CD14-positive monocyte (primary cell): ENCODE measurements around the gene EPSTI1. TPM values are rescaled to one million over a fixed set of nuclear protein-coding genes. Genes with fewer than 3 reads are reported as not detected.

Experiments used
- DNase-seq, 3 donors: peaks; one replicate each; pipeline ENCODE4 v3.0.0-alpha.2; 2011 to 2022
- H2AFZ ChIP-seq: 2 replicates; pipeline ENCODE4 v1.6.0; 2012; ENCODE audit warnings: mild to moderate bottlenecking, low read depth, low read length, inconsistent platforms; ENCODE audit not compliant: insufficient read depth, poor library complexity, severe bottlenecking
- H3K27ac ChIP-seq, 2 donors: 1 replicate in 1 of 2; 2 replicates in 1 of 2; pipeline ENCODE4 v1.5.1; 2012 to 2013; ENCODE audit warnings: low read length in 2 of 2, control low read depth in 1 of 2, inconsistent platforms in 1 of 2, low read depth in 1 of 2, mild to moderate bottlenecking in 1 of 2
- H3K27me3 ChIP-seq, 2 donors: one replicate each; pipeline versions ENCODE4 v1.6.0 to v1.6.1; 2011 to 2013; ENCODE audit warnings: low read length in 2 of 2; ENCODE audit not compliant: control insufficient read depth in 2 of 2, insufficient read depth in 2 of 2
- H3K36me3 ChIP-seq, 2 donors: replicated peaks in 1 of 2; 1 replicate in 1 of 2; 2 replicates in 1 of 2; pipeline versions ENCODE4 v1.5.1 to v1.6.1; 2012 to 2013; ENCODE audit warnings: low read length in 2 of 2, control low read depth in 1 of 2, inconsistent platforms in 1 of 2, mild to moderate bottlenecking in 1 of 2; ENCODE audit not compliant: insufficient read depth in 2 of 2, control insufficient read depth in 1 of 2
- H3K4me1 ChIP-seq, 2 donors: 1 replicate in 1 of 2; 2 replicates in 1 of 2; pipeline versions ENCODE4 v1.5.1 to v1.6.1; 2012 to 2013; ENCODE audit warnings: low read length in 2 of 2, control low read depth in 1 of 2, inconsistent platforms in 1 of 2, mild to moderate bottlenecking in 1 of 2, moderate library complexity in 1 of 2; ENCODE audit not compliant: insufficient read depth in 2 of 2, control insufficient read depth in 1 of 2
- H3K4me2 ChIP-seq: replicated peaks from 2 replicates; pipeline ENCODE3; 2012; ENCODE audit warnings: low read length, moderate library complexity, mild to moderate bottlenecking; ENCODE audit not compliant: poor library complexity, severe bottlenecking; ENCODE audit errors: extremely low read depth
- H3K4me3 ChIP-seq, 3 experiments: fragments of 200-600 bp in 1 of 3; sonication (generic) in 1 of 3; replicated peaks in 1 of 3; 1 replicate in 2 of 3; 2 replicates in 1 of 3; pipeline ENCODE4 v1.5.1; 2011 to 2013; ENCODE audit warnings: low read length in 3 of 3, mild to moderate bottlenecking in 3 of 3, control low read depth in 2 of 3, low read depth in 2 of 3, inconsistent platforms in 1 of 3, moderate library complexity in 1 of 3
- H3K79me2 ChIP-seq: 2 replicates; pipeline ENCODE4 v1.6.0; 2012; ENCODE audit warnings: mild to moderate bottlenecking, control low read depth, inconsistent platforms, low read length, moderate library complexity; ENCODE audit not compliant: insufficient read depth
- H3K9ac ChIP-seq: 2 replicates; pipeline ENCODE4 v1.6.0; 2017; ENCODE audit warnings: low read length, mild to moderate bottlenecking; ENCODE audit not compliant: insufficient read depth, poor library complexity, severe bottlenecking
- H3K9me3 ChIP-seq, 2 donors: replicated peaks in 1 of 2; 1 replicate in 1 of 2; 2 replicates in 1 of 2; pipeline versions ENCODE4 v1.5.1 to v1.6.1; 2012 to 2013; ENCODE audit warnings: low read length in 2 of 2, control low read depth in 1 of 2; ENCODE audit not compliant: control insufficient read depth in 1 of 2, insufficient read depth in 1 of 2
- H4K20me1 ChIP-seq: 2 replicates; pipeline ENCODE4 v1.6.0; 2012; ENCODE audit warnings: mild to moderate bottlenecking, low read length, control low read depth, moderate library complexity; ENCODE audit not compliant: insufficient read depth
- H3K27ac Mint-ChIP-seq, 7 donors: one replicate each; pipeline ENCODE4 v1.8.0; 2020; ENCODE audit warnings: mild to moderate bottlenecking in 7 of 7, mixed read lengths in 7 of 7, moderate library complexity in 6 of 7, inconsistent platforms in 2 of 7
- H3K27me3 Mint-ChIP-seq, 3 donors: one replicate each; pipeline ENCODE4 v1.8.0; 2021 to 2022; ENCODE audit warnings: low read depth in 3 of 3, mild to moderate bottlenecking in 3 of 3, mixed read lengths in 3 of 3, moderate library complexity in 3 of 3, inconsistent platforms in 1 of 3
- H3K36me3 Mint-ChIP-seq, 2 donors: one replicate each; pipeline ENCODE4 v1.8.0; 2020; ENCODE audit warnings: mixed read lengths in 2 of 2, inconsistent platforms in 1 of 2, mild to moderate bottlenecking in 1 of 2
- H3K4me1 Mint-ChIP-seq: one replicate; pipeline ENCODE4 v1.8.0; 2020; ENCODE audit warnings: mild to moderate bottlenecking, mixed read lengths
- H3K4me3 Mint-ChIP-seq, 2 donors: one replicate each; pipeline ENCODE4 v1.8.0; 2020; ENCODE audit warnings: mild to moderate bottlenecking in 2 of 2, mixed read lengths in 2 of 2, moderate library complexity in 1 of 2
- H3K9me3 Mint-ChIP-seq, 7 donors: one replicate each; pipeline ENCODE4 v1.8.0; 2020 to 2022; ENCODE audit warnings: mixed read lengths in 7 of 7, mild to moderate bottlenecking in 6 of 7, moderate library complexity in 6 of 7, inconsistent platforms in 2 of 7
- WGBS: methylation state at CpG from one replicate; pipeline ENCODE4 v1.1.5; 2013; ENCODE audit warnings: missing lambda C conversion rate; ENCODE audit not compliant: insufficient coverage; 5-methylcytosine and 5-hydroxymethylcytosine counted together
- intact Hi-C, 2 donors: fragments of 100-400 bp; cut with micrococcal nuclease; formaldehyde crosslinking; loops; one replicate each; pipeline versions ENCODE4 v1.15.0 to v1.15.1; 2023
- polyA plus RNA-seq, 3 donors: library from polyadenylated mRNA; depleted of rRNA in 1 of 3; unstranded in 2 of 3; stranded (reverse) in 1 of 3; fragments of 300-500 nt in 2 of 3; fragments of >200 nt in 1 of 3; fragmentation: Illumina TruSeq in 2 of 3; gene quantifications; 1 replicate in 2 of 3; 2 replicates in 1 of 3; pipeline ENCODE4 v1.2.3, GENCODE V29; 2012 to 2021
- TF ChIP-seq, protein P1 (sequence below): fragments of 200-600 bp; IDR thresholded peaks from one replicate; pipeline ENCODE4 v1.8.0; 2022; ENCODE audit warnings: antibody characterized with exemption, mild to moderate bottlenecking

Gene EPSTI1
- polyA plus RNA-seq, 3 donors = 14.6 to 19.9 (median 16.4) TPM

DNA sequence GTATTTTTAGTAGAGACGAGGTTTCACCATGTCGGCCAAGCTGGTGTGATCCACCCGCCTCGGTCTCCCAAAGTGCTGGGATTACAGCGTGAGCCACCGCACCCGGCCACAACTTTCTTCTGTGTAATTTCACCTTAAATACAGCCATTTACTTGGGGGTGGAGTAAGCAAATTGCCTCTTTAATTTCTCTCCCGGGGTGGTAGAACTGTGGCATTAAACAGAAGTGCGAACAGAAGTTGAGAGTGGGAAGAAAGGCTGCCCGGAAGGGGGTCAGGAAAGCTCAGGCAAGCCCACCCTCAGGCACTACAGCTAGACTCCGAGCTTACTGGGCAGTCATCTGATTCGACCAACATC is 30.9 kb upstream of the EPSTI1 start:
- peaks cover 0 to 2% (median 0%) of the 10 kb centered on the region in 7 donors for H3K9me3 Mint-ChIP-seq
- peak overlapping the region; percentile 93 to 98 for H3K4me3 Mint-ChIP-seq

DNA sequence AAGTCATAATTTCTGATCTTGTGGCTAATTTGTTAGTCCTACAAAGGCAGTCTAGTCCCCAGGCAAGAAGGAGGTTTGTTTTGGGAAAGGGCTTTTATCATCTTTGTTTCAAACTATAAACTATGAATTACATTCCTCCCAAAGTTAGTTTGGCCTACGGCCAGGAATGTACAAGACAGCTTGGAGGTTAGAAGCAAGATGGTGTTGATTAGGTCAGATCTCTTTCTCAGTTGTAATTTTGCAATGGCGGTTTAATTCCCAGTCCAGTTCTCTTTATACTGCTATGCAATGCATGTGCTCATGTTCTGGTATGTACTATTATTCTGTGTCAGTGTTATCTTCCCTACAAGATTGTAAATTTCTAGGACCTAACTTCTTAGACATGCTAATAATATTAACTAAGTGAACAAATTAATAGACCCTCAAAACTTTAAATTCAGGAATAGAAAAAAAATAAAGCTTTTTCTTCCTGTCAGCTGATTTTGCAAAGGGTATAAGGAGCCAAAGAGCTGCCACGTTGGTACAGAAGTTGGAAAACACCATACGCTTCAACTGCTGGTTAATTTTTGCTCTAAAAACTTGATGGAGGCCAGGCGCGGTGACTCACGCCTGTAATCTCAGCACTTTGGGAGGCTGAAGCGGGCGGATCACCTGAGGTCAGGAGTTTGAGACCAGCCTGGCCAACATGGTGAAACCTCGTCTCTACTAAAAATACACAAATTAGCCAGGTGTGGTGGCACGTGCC is 30.1 kb upstream of the EPSTI1 start:
- Mint-ChIP-seq H3K36me3 (no peaks in the 10 kb centered on the region), H3K9me3 (peaks cover 0 to 2% (median 0%) of the 10 kb centered on the region in 7 donors), H3K27ac (no peak overlapping the region), H3K27me3 (peaks cover 0 to 2% (median 0%) of the 10 kb centered on the region in 3 donors), H3K4me3 (no peak overlapping the region), H3K4me1 (peaks cover 29% of the 10 kb centered on the region)
- TF ChIP-seq, protein P1, sequence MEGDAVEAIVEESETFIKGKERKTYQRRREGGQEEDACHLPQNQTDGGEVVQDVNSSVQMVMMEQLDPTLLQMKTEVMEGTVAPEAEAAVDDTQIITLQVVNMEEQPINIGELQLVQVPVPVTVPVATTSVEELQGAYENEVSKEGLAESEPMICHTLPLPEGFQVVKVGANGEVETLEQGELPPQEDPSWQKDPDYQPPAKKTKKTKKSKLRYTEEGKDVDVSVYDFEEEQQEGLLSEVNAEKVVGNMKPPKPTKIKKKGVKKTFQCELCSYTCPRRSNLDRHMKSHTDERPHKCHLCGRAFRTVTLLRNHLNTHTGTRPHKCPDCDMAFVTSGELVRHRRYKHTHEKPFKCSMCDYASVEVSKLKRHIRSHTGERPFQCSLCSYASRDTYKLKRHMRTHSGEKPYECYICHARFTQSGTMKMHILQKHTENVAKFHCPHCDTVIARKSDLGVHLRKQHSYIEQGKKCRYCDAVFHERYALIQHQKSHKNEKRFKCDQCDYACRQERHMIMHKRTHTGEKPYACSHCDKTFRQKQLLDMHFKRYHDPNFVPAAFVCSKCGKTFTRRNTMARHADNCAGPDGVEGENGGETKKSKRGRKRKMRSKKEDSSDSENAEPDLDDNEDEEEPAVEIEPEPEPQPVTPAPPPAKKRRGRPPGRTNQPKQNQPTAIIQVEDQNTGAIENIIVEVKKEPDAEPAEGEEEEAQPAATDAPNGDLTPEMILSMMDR = no peak
- H3K27me3 ChIP-seq = no peaks in the 10 kb centered on the region
- H3K4me3 ChIP-seq = no peak overlapping the region
- WGBS = 94% methylated on average over 8 of the region's 11 CpGs
- H3K4me1 ChIP-seq = peaks cover 29 to 36% of the 10 kb centered on the region in 2 donors
- H2AFZ ChIP-seq = no peak overlapping the region
- H3K27ac ChIP-seq = no peak overlapping the region
- intact Hi-C loops = loop anchor here in 1 of 2 donors (5.0 kb wide), 1 partner anchor 50 kb away; no protein-coding TSS in a partner anchor
- H3K36me3 ChIP-seq = no peaks in the 10 kb centered on the region
- no peaks in the 10 kb centered on the region for H3K9me3 ChIP-seq
- H3K9ac ChIP-seq = no peak overlapping the region
- no peak for DNase-seq
- H3K4me2 ChIP-seq = no peak overlapping the region
- no peaks in the 10 kb centered on the region for H4K20me1 ChIP-seq
- peaks cover 36% of the 10 kb centered on the region for H3K79me2 ChIP-seq

More for the DNA sequence above, 30.9 kb upstream of the EPSTI1 start:
- Histone ChIP-seq H4K20me1 (no peaks in the 10 kb centered on the region), H3K4me1 (peaks cover 29 to 36% of the 10 kb centered on the region in 2 donors), H2AFZ (peak overlapping the region; percentile 90), H3K9ac (peak overlapping the region; percentile 87), H3K9me3 (no peaks in the 10 kb centered on the region), H3K27me3 (no peaks in the 10 kb centered on the region), H3K4me2 (peak overlapping the region; percentile 93), H3K79me2 (peaks cover 44% of the 10 kb centered on the region), H3K27ac (peak overlapping the region; percentile 94 to 96), H3K4me3 (peak overlapping the region; percentile 65 to 85 (median 81)), H3K36me3 (peaks cover 2 to 3% of the 10 kb centered on the region in 2 donors)
- intact Hi-C loops = loop anchor here in 1 of 2 donors (5.0 kb wide), 1 partner anchor 51 kb away; no protein-coding TSS in a partner anchor
- TF ChIP-seq, protein P1 = no peak
- WGBS = 19% methylated on average over 3 of the region's 12 CpGs
- H3K4me1 Mint-ChIP-seq = peaks cover 30% of the 10 kb centered on the region
- peak overlapping the region; percentile 95 to 99 (median 97) for H3K27ac Mint-ChIP-seq
- H3K27me3 Mint-ChIP-seq = peaks cover 0 to 2% (median 0%) of the 10 kb centered on the region in 3 donors
- H3K36me3 Mint-ChIP-seq = peaks cover 2 to 3% of the 10 kb centered on the region in 2 donors
- DNase-seq = no peak
